ENCODE data around the gene ACKR3.

Gene ACKR3

GRCh38 chr2:236550290-236550689 lies 19.3 kb upstream of the ACKR3 start:
- no peak for DNase-seq

GRCh38 chr2:236550701-236551465 lies 18.7 kb upstream of the ACKR3 start:
- no peak for DNase-seq

GRCh38 chr2:236551471-236552211 lies 18.0 kb upstream of the ACKR3 start:
- DNase-seq: no peak

- no peak for DNase-seq
Measured at GRCh38 chr2:236552212-236552542, 17.4 kb upstream of the ACKR3 start.

GRCh38 chr2:236552581-236553363 lies 16.9 kb upstream of the ACKR3 start:
- no peak for DNase-seq

GRCh38 chr2:236553522-236553921 lies 16.1 kb upstream of the ACKR3 start:
- DNase-seq: no peak

GRCh38 chr2:236554629-236555282 lies 14.9 kb upstream of the ACKR3 start:
- DNase-seq: peak; percentile 31

GRCh38 chr2:236555481-236555880 lies 14.1 kb upstream of the ACKR3 start:
- no peak for DNase-seq

- DNase-seq: no peak
Measured at GRCh38 chr2:236557306-236558030, 12.2 kb upstream of the ACKR3 start.

- no peak for DNase-seq
Measured at GRCh38 chr2:236558036-236558435, 11.6 kb upstream of the ACKR3 start.

GRCh38 chr2:236558993-236559978 lies 10.3 kb upstream of the ACKR3 start:
- no peak for DNase-seq

- no peak for DNase-seq
Measured at GRCh38 chr2:236561874-236562273, 7.8 kb upstream of the ACKR3 start.

GRCh38 chr2:236562434-236562833 lies 7.2 kb upstream of the ACKR3 start:
- no peak for DNase-seq

GRCh38 chr2:236563953-236564352 lies 5.7 kb upstream of the ACKR3 start:
- DNase-seq: no peak

- DNase-seq: no peak
Measured at GRCh38 chr2:236565212-236565611, 4.4 kb upstream of the ACKR3 start.

GRCh38 chr2:236565879-236566402 lies 3.7 kb upstream of the ACKR3 start:
- DNase-seq: no peak

GRCh38 chr2:236566596-236566995 lies 3.0 kb upstream of the ACKR3 start:
- DNase-seq: no peak

GRCh38 chr2:236568068-236568921 lies 1.3 kb upstream of the ACKR3 start:
- DNase-seq: peak; percentile 38

GRCh38 chr2:236568922-236569572 lies 578 bp upstream of the ACKR3 start:
- DNase-seq: no peak

Data from activated naive CD4-positive, alpha-beta T cell treated with anti-CD3 and anti-CD28 coated beads, Interleukin-2, amount 50 U/mL, for 16 hours (primary cell).